Activated gamma-delta T cell treated with Interleukin-2 at 50 U/mL for 16 hours (primary cell): ENCODE data around the gene NAPG.
A peak's percentile ranks its signal among the peaks of the same experiment; 100 is the strongest.
"Not testable (repeated sequence)": the region's sequence is repeated elsewhere in the genome, so short reads cannot be mapped to it uniquely, and the experiment has no call there.

Experiments
- DNase-seq: peaks from one replicate; pipeline ENCODE4 v3.0.0-alpha.2; 2020

NAPG gene

DNA sequence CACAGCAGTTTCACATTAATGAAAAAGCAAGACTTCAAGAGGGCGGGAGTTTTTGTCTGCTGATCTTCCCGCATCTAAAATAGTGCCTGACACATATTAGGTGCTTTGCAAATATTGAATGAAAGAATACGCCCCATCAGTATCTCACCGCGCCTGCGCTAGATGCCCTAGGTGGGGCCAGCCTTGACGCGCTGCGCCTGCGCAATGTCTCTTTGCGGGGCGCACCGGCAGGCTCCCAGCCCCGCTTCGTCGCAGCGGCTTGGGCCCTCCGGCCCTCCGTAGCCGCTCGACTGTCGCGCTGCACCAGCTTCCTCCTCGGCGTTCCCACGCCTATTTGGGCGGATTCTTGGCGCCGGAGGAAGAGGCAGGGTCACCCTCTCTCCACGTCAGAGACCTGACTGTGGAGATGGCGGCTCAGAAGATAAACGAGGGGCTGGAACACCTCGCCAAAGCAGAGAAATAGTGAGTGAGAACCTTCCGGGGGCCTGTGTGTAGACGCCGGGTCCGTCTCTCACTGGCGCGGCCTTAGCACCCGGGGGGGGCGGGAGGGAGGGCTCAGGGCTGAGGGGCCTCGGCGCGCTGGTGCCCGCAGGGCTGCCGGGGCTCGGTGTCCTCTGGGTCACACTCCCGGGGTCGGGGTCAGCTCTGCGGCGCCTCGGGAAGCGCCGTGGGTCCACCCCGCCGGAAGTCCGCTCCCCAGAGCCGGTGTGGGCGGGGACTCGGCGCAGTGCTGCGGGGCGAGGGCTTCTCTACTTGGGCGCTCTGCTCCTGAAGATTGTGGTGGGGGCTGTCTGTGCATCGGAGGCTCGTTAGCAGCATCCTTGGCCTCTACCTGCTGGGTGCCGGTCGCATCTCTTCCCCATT is at the start of gene NAPG:
Gene NAPG, plus strand, starts transcription at position 331 of the 864 bp plus-strand sequence. Its CDS starts 76 bp downstream, at position 407.
- DNase-seq = peak; percentile 84

DNA sequence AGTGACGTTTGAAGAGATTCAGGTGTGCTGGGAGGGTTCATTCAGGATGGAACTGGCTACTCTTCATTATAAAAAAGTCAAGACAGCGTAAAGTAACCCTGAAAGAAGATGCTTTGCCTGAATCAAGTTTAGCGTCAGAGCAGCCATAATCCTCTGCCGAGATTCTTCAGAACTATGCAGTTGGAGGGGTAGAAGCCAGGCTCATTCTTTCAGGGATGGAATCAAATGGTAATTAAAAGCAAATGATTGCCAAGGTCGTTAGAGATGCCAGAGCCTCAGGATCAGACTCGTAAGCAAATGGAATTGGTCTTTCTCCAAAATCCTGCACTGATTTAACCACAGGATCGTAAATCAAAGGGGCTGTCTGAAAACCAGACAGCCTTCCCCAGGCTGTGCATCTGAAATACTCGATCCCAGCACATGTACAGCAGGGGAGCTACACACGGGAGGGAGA is 49.5 kb upstream of the NAPG start:
- no peak for DNase-seq

DNA sequence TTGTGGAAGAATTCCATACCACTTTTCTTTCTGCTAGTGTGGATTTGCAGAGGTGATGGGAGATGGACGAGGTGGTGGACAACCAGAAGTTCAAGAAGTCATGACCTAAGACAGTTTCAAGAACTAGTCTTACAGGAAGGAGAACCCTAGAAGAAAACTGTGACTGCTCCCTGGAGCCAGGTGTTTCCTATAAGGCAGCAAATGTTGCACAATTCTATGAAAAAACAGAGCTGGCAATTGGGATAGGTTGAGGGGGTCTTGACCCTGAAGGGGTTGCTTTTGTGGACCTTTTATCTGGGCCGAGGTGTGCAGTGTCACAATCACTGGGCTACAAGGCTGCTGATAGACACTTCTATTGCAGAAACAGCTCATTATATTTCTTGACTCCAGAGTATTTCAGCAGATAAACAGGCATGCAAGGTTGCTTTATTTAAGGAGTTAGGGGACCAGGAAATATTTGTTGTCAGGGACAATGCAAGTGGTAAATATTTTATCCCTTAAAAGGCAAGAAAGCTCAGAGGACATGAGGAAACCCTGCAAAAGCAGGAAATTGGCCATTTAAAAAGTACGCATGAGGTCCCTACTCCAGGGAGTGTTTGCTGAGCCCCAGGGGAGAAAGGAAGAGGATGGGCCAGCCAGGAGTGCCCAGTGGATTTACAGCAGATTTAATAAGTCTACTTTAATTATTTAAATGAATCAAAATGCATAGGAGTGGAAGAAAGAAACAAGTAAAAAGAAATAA is 48.5 kb upstream of the NAPG start:
- no peak for DNase-seq

DNA sequence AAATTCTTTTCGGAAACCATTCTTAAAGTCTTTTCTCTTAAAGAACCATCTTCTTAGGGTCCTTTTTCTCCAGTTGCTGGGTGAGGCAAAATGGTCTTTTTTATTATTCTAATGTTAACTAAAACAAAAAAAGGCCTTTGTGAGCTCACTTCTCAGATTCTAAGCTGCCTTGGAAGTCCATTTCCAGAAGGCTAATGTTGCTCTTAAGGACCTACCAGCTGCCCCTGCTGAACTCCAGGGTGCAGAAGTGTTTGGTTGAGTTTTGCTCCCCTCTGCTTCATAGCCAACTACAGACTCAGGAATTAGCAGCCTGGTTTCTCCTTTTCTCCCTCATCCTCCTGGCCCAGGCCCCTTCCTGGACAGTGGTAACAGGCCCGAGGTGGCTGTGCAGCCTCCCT is 48.0 kb upstream of the NAPG start:
- DNase-seq = no peak

DNA sequence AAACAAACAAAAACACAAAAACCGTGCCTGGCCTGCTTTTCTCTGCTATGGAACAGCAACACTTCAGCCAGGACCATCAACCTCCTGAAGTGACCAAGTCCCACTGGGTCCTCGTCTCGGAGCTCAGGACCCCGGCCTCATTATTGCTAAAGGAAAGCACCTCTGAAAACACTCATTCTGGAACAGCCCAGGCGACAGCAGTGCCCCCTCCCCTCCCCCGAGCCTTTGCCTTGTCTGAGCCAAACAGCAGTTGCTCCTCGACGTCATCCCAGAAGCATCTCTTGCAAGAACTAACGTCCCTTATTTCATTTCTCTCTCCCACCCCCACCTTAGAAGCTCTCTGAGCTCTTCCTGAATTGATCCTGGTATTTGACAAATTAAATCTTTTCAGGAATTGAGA is 44.0 kb upstream of the NAPG start:
- DNase-seq = no peak

DNA sequence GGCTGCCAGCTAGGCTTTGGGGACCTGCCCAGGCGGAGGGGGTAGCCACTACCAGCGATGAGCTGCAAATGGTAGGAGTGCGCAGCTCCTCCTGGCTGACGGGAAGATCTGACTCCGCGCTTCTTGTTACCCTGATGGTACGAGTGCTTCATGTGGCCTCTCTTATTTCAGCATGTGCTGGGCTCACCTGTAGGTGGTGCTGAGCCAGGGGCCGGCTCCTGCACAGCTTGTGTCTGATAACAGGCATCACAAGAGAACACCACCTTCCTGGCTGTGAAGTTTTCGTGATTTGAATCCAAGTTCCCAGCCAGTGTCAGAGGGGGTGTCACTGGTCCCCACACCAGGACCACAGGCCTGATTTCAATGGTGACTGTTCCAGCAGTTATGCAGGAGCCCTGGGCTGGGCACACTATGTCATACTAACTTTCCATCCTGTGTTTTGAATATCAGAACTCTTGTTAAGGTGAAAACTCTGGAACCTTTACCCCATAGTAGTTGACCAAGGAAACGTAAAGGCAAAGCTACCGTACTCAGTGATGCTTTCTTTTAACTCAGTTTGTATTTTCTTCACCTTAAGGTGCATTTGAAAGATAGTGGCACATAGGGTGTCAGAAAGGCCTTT is 43.4 kb upstream of the NAPG start:
- DNase-seq = no peak

DNA sequence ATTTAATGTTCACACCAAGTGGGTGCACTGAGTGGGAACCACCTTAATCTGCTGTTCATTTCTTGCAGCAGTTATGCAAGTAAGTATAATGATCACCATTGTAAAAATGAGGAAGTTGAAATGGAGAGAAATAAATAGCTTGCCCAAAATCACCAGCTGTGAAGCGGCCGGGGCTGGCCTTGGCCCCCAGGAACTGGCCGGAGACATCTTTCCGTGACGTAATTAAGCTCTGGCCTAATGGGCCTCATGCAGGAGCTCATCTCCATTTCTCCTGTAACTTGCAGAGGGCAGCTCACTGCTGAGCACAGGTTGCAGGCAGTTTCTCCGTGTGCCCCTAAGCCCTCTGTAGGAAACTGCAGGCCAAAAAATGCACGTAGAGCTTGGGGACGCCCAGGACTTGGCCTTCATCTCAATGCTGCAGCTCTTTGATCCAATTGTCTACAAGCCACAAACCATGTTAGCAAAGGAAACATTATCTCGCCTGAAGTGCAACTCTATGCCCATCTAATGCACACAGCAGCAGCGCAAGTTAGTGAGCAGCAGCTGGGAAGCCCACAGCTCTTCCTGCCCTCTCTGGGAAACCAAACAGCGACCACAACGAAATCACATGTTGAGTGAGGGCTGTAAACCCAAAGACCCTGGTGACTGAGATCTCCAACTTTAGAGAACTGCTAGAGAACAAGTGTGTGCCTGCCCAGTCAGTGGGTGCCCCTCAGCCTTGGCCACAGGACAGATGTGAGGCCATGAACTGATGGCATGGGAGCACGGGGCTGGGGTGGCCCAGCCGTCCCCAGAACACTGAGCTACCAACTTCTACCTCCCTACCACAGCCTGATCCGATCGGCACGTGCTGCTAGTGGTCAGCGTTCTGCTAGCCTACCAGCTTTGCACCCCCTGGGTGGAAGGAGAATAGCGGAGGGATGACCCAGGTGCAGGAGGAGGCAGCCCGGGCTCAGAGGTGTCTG is 42.6 kb upstream of the NAPG start:
- DNase-seq = no peak

DNA sequence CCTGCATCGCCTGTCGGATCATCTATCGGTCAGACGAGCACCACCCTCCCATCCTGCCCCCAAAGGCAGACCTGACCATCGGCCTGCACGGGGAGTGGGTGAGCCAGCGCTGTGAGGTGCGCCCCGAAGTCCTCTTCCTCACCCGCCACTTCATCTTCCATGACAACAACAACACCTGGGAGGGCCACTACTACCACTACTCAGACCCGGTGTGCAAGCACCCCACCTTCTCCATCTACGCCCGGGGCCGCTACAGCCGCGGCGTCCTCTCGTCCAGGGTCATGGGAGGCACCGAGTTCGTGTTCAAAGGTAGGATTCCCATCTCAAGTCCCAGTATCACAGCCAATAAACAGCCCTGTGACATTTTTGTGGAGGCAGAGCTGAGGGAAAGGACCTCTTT is 40.4 kb upstream of the NAPG start:
- no peak for DNase-seq

DNA sequence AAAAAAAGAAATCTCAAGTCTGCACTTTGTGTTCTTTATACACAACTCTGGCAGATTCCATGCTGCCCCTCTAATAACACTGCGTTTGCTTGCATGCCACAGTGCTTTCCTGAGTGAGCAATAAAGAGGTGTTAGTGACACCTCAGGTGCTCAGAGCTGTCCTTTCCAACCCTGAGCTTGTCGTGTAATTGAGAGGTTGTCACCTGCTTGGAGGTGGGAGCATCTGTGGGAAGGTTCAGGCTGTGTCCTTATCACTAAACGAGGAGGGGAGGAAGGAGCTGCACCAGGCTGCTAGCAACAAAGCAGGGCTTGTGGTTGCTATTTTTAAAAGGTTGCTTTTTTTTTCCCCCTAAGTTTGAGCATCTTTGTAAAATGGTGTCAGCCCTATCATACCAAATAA is 39.5 kb upstream of the NAPG start:
- DNase-seq = no peak

DNA sequence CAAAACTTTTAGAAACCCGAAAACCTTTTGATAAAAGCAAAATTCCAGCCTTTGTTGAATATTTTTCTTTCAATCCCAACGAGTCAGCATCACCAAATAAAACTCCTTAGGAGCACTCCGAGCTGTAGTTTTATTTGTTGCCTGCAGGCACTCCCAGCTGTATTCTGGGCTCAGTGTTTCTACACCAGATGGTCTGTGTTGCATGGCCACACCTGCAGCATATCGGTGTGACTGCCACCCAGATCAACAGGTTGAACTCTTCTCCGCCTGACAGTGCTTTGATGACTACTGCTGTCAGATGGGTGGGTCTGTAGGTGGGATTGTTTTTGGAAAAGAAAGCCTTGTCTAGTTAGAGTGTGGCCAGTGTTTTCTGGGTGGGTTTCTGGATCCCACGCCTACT is 38.7 kb upstream of the NAPG start:
- DNase-seq = no peak

DNA sequence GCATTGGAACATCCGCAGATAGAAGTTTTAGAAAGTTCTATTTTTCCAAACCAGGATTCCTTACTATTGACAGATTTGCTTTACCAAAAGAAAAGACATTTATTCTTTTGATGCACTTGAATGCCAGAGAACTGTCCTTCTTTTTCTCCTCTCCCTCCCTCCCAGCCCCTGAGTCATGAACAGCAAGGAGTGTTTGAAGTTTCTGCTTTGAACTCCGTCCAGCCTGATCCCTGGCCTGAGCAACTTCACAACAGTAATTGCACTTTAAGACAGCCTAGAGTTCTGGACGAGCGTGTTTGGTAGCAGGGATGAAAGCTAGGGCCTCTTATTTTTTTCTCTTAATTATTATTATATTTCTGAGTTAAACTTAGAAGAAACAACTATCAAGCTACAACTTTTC is 37.8 kb upstream of the NAPG start:
- no peak for DNase-seq

DNA sequence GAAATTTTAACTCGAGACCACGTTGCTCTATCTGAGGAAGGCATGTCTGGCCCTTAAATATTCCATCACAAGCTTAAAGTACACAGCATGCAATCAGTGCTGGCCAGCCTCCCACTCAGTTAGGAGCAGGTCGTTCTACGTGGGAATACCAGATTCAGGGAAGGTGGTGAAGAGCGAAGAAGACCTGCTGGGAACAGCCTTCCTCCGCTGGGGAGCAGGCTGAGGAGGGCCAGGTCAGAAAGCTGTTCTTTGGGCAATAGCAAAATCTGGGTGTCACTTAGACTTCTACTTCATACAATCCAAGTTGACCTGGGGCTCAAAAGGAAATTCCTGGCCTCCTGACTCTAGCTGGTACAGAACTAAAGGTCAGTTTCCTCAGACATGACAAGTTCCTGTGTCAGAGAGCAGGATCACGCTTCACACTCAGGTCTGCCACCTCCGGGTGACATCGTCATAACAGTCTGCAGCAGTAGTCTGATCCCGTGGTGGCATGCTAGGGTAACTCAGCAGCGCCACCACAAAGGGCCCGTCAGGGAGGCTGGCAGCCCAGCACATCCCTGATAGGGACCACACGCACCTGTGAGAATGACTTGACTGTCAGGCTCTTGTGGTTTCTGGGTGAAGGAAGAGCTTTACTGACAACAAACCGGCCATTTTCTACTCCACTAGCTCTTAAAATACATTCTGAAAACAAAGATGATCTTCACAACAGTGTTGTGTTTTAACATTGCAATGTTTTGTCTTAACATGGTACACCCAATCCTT is 35.2 kb upstream of the NAPG start:
- peak; percentile 34 for DNase-seq

DNA sequence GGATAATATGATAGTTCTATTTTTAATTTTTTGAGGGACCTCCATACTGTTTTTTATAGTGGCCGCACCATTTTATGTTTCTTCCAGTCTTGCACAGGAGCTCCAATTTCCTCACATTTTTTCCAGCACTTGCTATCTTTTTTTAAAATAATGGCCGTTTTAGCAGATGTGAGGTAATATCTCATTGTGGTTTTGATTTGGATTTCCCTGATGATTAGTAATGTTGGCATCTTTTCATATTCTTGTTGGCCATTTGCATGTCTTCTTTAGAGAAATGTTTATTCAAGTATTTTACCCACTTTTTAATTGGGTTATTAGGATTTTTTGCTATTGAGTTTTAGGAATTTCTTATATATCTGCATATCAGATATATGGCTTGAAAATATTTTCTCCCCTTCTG is 29.9 kb upstream of the NAPG start:
- no peak for DNase-seq

DNA sequence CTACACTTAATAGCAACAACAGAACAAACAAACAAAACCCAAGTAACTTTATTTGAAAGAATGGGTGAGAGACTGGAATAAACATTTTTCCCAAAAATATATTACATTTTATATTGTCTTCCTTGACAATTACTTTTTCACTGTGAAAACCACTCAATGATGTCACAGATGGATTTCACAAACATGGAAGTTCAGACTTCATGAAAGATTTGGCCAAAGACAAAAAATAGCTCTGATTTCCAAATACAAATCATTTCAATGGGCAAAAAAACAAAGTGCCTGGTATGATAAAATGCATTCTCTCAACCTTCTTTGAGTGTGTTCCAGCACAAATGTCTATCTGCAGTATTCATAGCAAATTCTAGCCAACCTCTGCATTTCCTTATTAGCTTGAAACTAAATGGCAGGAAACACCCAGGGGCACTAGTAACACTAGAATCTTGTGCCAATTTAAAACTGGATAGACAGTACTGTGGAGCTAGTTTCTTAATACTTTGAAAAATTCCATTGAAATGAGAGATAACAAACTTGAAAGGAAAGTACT is 28.5 kb upstream of the NAPG start:
- no peak for DNase-seq

DNA sequence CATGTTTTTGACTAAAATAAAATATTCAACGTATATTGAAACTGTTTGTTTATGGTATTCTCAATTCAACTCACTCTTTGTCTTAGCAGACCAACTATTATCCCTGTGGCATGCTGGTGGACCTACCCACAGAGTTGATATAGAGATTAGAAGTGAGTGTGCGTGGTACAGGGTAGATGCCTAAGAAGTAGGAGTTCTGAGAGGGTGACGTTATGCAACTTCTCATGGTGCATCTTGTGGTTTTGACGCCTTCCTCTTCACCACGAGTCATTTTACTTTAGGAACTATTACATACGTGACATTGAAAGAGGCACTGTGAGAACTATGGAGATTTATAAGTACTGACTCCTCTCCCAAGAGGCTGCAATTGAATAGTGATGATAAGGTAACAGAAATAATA is 26.6 kb upstream of the NAPG start:
- no peak for DNase-seq

DNA sequence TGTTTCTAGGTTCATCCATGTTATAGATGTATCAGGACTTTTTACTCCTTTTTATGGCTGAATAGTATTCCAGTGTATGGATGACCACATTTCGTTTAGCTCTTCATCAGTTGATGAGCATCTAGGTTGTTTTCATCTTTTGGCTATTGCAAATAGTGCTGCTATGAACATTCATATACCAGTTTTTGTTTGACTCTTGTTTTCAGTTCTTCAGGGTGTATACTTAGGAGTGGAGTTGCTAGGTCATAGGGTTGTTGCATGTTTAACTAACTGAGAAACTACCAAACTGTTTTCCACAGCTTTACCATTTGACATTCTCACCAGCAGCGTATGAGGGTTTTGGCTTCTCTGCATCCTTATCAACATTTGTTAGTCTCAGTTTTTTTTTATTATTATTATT is 25.8 kb upstream of the NAPG start:
- DNase-seq = no peak

DNA sequence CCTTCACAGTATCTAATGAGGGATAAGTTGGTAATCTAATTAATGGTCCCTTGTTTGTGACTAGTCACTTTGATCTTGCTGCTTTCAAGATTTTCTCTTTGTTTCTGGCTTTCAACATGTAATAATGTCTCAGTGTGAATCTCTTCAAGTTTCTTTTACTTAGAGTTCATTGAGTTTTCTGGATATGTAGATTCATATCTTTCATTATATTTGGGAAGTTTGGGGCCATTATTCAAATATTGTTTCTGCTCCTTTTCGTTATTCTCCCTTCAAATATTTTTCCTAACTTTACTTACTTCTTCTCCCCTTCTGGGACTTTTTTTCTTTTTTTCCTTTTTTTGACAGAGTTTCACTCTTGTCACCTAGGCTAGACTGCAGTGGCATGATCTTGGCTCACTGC is 21.1 kb upstream of the NAPG start:
- DNase-seq = no peak

DNA sequence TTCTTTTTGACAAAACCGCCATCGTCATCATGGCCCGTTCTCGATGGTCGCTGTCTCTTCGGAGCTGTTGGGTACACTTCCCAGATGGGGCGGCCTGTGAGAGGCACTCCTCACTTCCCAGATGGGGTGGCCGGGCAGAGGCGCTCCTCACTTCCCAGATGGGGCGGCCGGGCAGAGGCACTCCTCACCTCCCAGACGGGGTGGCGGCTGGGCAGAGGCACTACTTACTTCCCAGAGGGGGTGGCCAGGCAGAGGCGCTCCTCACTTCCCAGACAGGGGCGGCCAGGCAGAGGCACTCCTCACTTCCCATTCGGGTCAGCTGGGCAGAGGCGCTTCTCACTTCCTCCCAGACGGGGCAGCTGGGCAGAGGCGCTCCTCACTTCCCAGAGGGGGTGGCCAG is 19.9 kb upstream of the NAPG start:
- DNase-seq = not testable (repeated sequence)

DNA sequence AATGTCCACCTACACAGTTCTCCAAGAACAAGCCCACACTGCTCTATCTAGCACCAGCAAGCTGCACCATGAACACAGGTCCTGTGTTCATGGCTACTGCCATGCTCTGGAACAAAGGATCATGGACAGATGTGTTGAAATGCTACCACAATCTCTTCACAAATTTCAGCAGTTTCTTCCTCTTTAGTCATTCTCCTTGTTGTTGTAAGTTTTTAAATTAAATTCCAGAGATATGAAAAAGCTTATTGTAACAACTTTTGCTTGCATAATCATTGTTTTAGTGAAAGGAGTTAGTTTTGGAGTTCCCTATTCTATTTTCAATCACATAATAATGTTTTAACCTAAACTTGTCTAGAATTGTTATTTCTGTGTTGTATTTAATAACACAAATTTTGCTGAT is 17.2 kb upstream of the NAPG start:
- no peak for DNase-seq

DNA sequence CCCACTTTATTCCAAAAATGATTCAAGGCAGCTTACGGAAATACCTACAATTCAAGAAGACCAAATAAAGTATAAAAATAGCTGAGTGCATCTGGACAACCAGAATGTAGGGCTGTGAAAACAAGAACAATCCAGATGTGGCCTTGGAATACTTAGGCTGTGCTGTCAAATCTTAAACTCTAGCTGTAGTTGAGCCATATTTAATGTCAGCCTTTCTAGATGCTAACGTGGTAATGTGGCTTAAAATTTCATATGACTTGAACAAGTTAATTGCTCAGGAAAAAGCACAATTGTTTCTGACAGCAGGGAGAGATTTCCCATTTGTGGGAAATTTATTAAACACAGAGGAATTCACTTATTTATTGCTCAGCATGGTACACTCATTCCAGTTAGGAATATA is 14.6 kb upstream of the NAPG start:
- no peak for DNase-seq

DNA sequence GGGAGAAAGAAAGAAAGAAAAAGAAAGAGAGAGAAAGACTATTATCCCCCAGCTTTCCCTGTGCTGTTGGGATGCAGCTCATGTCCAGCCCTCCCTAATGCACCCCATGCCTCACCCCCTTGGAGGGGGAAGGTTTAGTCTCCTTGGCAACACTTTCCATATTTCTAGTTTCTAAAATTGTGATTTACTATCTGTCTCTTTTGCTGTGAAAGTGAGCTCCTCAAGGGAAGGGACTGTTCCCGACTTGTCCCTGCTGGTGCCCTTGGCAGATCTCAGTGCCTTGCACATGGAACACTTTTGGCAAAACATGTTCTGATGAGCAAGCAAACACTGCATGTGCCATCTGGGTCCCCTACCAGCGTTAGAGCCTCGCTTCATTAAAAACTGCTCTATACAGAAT is 11.7 kb upstream of the NAPG start:
- DNase-seq = no peak

DNA sequence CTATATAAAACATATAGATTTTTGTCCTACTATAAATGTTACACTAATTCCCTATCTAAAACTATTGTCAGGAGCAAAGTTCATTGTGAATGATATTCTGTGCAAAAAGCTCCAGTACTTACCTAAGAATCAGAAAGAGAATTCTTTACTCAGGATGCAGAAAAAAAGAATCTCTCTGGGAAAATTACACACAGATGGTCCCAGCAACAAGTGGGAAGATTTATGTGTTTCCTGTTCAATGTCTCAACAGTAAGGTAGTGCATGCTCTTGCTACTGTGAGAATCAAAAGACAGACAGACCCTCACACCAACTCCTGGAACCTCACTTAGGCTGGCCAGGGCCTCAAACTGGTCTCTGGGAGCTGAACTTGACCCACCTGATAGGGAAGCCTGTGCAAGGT is 11.2 kb upstream of the NAPG start:
- DNase-seq = no peak
